ENCODE measurements around the gene TMEM208.

The TMEM208 gene

GRCh38 chr16:67228905-67229304 is 2.0 kb downstream of the TMEM208 start:
- H3K36me3 ChIP-seq (ENCODE audit: insufficient read depth, low read length), result peaks cover 45% of the 10 kb centered on the region

DNA sequence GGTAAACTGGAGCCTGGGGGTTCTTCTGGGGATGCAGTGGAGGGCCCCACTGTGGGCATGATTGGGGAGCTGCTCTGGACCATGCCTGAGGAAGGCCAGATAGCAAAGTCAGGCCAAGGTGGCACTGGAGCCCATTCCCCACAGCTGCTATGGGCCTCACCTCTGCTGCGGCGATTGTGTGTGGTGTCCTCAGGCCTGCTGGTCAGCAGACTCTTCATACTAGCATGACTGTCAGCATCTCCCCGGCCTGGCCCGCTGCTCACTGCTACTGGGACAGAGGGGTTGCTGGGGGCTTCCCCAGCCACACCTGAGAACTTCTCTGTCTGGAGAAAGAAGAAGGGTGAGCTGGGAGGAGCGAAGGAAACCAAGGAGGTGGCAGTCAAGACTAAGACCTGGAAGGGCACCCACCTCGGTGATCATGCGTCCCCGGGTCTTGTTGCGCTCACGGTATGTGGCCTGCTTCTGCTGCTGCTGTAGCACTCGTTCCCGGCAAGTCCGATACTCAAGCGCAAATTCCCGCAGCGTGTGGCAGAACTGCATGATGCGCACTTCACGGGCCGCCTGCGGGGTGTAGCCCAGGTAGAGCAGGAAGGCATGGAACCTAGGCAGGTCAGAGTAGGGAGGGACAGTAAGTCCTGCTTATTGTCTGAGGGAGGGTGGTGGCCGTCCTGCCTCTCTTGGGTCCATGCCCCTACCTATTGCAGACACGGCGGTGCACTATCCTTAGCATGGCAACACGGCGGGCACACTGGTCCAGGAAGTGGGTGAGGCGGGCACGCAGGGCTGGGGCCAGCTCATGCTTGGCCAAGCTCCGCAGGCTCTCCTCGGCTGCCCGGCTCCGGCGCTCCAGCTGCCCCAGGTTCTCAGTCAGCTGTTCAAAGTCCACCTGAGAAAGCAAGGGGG is 3.2 kb downstream of the TMEM208 start:
- Histone ChIP-seq H3K36me3 (ENCODE audit: insufficient read depth, low read length) (peaks cover 55% of the 10 kb centered on the region), H3K9me3 (ENCODE audit: insufficient read depth, low read depth, low read length) (no peaks in the 10 kb centered on the region), H3K9ac (ENCODE audit: low read depth, low read length) (no peak overlapping the region), H3K27ac (ENCODE audit: low read depth, low read length) (no peak overlapping the region), H3K4me1 (ENCODE audit: insufficient read depth, low read length) (0 out of 2 replicates have a peak, but pooled peaks cover 4% of the 10 kb centered on the region), H3K4me3 (ENCODE audit: low read length) (no peak overlapping the region), H3K27me3 (ENCODE audit: insufficient read depth, low read length) (peaks cover 3% of the 10 kb centered on the region; the same call in 1 of the 2 replicates)
- WGBS, result 96% methylated on average over 32 of the region's 32 CpGs

More at GRCh38 chr16:67228905-67229304, 2.0 kb downstream of the TMEM208 start:
- WGBS, result 96% methylated on average over 9 of the region's 9 CpGs
- Histone ChIP-seq H3K27me3 (ENCODE audit: insufficient read depth, low read length) (peaks cover 3% of the 10 kb centered on the region; the same call in 1 of the 2 replicates), H3K9me3 (ENCODE audit: insufficient read depth, low read depth, low read length) (no peaks in the 10 kb centered on the region), H3K9ac (ENCODE audit: low read depth, low read length) (no peak overlapping the region), H3K4me1 (ENCODE audit: insufficient read depth, low read length) (0 out of 2 replicates have a peak, but pooled peaks cover 4% of the 10 kb centered on the region), H3K4me3 (ENCODE audit: low read length) (no peak overlapping the region), H3K27ac (ENCODE audit: low read depth, low read length) (no peak overlapping the region)

DNA sequence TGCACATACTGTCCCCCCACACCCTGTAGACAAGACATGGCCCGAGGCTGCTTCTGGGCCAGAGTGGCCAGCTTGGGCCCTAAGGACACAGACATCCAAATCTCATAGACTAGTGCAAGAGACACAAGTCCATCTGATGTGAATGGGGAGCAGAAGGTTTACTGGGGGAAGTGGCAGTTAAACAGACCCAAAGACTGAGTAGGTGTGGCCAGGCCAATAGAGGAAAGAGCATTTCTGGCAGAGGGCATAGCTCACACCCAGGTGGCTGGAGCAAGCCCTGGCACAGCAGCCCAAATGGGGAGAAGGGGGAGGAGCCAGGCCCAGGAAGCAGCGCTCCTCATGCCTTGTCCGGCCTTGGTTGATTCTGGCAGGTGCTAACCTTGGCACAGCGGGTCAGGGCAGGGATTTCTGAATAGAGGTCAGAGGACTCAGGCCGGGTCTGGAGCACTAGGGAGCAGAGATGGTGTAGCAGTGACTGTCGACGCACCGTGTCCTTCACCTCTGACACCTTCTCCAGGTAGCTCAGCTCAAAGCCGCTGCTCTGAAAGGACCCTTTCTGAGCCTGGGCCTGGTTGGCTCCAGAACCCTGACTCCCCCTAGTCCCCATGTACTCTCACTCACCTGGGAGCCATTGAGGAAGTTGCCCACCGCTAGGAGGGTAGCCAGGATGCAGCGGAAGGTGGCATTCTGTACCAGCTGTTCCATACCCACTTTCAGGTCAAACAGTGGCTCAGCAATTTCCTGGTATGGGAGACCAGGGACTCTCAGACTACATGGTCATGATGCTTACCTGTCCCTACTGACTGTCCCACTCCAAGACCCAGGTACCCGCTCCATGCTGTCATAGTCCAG is 4.1 kb downstream of the TMEM208 start:
- Histone ChIP-seq H3K27me3 (ENCODE audit: insufficient read depth, low read length) (no peaks in the 10 kb centered on the region), H3K9me3 (ENCODE audit: insufficient read depth, low read depth, low read length) (no peaks in the 10 kb centered on the region), H3K27ac (ENCODE audit: low read depth, low read length) (no peak overlapping the region), H3K4me1 (ENCODE audit: insufficient read depth, low read length) (0 out of 2 replicates have a peak, but pooled peaks cover 4% of the 10 kb centered on the region), H3K9ac (ENCODE audit: low read depth, low read length) (no peak overlapping the region), H3K36me3 (ENCODE audit: insufficient read depth, low read length) (peaks cover 61% of the 10 kb centered on the region), H3K4me3 (ENCODE audit: low read length) (no peak overlapping the region)
- 96% methylated on average over 12 of the region's 12 CpGs for WGBS

DNA sequence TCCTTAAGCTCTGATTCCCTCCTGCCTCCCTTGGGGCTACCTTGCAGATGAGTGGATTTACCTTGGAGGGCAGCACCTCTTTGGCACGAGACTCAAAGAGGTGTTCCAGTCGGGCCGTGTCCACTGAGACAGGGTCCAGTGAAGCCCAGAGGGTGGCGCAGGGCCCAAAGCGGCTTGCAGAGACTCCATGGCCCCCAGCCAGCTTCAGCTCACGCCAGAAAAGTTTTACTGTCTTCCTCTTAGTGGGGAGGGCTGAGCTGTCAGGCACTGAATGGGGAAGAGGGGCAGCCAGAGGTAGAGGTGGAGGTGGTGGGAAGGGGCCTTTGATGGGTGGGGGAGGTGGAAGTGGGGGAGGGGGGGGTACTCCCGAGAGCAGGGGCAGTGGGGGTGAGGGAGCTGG is 6.7 kb downstream of the TMEM208 start:
- 92% methylated on average over 6 of the region's 7 CpGs for WGBS
- peaks cover 78% of the 10 kb centered on the region for H3K36me3 ChIP-seq (ENCODE audit: insufficient read depth, low read length)

GRCh38 chr16:67234180-67234597 is 7.3 kb downstream of the TMEM208 start:
- H3K4me3 ChIP-seq (ENCODE audit: low read length), result no peak overlapping the region
- no peaks in the 10 kb centered on the region for H3K9me3 ChIP-seq (ENCODE audit: insufficient read depth, low read depth, low read length)
- peaks cover 78% of the 10 kb centered on the region for H3K36me3 ChIP-seq (ENCODE audit: insufficient read depth, low read length)
- H3K9ac ChIP-seq (ENCODE audit: low read depth, low read length), result no peak overlapping the region
- 95% methylated on average over 10 of the region's 10 CpGs for WGBS
- no peaks in the 10 kb centered on the region for H3K27me3 ChIP-seq (ENCODE audit: insufficient read depth, low read length)
- no peak overlapping the region for H3K27ac ChIP-seq (ENCODE audit: low read depth, low read length)
- no peaks in the 10 kb centered on the region for H3K4me1 ChIP-seq (ENCODE audit: insufficient read depth, low read length)

More for the DNA sequence above, 6.7 kb downstream of the TMEM208 start:
- no peaks in the 10 kb centered on the region for H3K4me1 ChIP-seq (ENCODE audit: insufficient read depth, low read length)
- H3K9me3 ChIP-seq (ENCODE audit: insufficient read depth, low read depth, low read length), result no peaks in the 10 kb centered on the region
- no peaks in the 10 kb centered on the region for H3K27me3 ChIP-seq (ENCODE audit: insufficient read depth, low read length)
- H3K4me3 ChIP-seq (ENCODE audit: low read length), result no peak overlapping the region
- no peak overlapping the region for H3K9ac ChIP-seq (ENCODE audit: low read depth, low read length)
- no peak overlapping the region for H3K27ac ChIP-seq (ENCODE audit: low read depth, low read length)

- Histone ChIP-seq H3K4me1 (ENCODE audit: insufficient read depth, low read length) (peaks cover 2% of the 10 kb centered on the region; the same call in 1 of the 2 replicates), H3K27me3 (ENCODE audit: insufficient read depth, low read length) (no peaks in the 10 kb centered on the region), H3K36me3 (ENCODE audit: insufficient read depth, low read length) (peaks cover 68% of the 10 kb centered on the region), H3K9ac (ENCODE audit: low read depth, low read length) (no peak overlapping the region), H3K27ac (ENCODE audit: low read depth, low read length) (no peak overlapping the region), H3K4me3 (ENCODE audit: low read length) (no peak overlapping the region), H3K9me3 (ENCODE audit: insufficient read depth, low read depth, low read length) (no peaks in the 10 kb centered on the region)
- WGBS, result 91% methylated on average over 17 of the region's 17 CpGs
Observed at GRCh38 chr16:67235816-67236562, 9.1 kb downstream of the TMEM208 start.

DNA sequence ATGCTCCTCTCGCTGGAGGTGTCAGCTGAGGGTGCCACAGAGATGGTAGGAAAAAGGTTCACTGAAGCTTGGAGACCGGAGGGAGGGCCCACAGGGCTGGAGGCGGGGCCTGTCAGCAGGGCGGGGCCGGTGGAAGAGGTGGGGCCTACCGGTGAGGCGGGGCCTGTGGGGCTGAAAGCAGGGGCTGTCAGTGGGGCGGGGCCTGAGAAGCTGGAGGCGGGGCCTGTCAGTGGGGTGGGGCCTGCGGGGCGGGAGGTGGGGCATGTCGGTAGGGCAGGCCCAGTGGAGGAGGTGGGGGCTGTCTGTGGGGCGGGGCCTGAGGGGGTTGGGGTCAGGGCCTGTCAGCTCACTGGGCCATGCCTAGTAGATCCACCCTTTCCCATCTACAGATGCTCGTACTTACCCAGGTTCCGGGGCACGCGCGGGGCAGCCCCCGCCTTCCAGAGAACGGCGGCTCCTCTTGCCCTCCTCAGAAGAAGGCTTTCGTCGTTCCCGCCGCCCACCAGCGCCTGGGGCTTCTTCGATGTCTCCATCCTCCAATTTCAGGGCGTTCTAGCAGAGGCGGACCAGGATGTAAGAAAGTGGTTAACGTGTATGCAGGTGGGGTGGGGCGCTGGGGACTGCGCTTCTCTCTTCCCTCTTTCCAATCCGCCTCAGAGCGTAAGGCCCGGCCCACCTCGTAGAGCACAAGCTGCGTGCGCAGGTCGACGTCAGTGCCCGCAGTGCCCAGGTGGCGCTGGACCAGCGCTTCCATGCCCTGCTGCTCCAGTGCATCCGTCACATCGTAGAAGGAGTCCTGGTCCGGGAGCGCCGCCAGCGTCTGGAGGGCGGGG is 9.8 kb downstream of the TMEM208 start:
- no peaks in the 10 kb centered on the region for H3K9me3 ChIP-seq (ENCODE audit: insufficient read depth, low read depth, low read length)
- peaks cover 10% of the 10 kb centered on the region for H3K4me1 ChIP-seq (ENCODE audit: insufficient read depth, low read length)
- no peak overlapping the region for H3K9ac ChIP-seq (ENCODE audit: low read depth, low read length)
- no peak overlapping the region for H3K4me3 ChIP-seq (ENCODE audit: low read length)
- no peaks in the 10 kb centered on the region for H3K27me3 ChIP-seq (ENCODE audit: insufficient read depth, low read length)
- peaks cover 60% of the 10 kb centered on the region for H3K36me3 ChIP-seq (ENCODE audit: insufficient read depth, low read length)
- WGBS, result 93% methylated on average over 45 of the region's 50 CpGs
- H3K27ac ChIP-seq (ENCODE audit: low read depth, low read length), result no peak overlapping the region

DNA sequence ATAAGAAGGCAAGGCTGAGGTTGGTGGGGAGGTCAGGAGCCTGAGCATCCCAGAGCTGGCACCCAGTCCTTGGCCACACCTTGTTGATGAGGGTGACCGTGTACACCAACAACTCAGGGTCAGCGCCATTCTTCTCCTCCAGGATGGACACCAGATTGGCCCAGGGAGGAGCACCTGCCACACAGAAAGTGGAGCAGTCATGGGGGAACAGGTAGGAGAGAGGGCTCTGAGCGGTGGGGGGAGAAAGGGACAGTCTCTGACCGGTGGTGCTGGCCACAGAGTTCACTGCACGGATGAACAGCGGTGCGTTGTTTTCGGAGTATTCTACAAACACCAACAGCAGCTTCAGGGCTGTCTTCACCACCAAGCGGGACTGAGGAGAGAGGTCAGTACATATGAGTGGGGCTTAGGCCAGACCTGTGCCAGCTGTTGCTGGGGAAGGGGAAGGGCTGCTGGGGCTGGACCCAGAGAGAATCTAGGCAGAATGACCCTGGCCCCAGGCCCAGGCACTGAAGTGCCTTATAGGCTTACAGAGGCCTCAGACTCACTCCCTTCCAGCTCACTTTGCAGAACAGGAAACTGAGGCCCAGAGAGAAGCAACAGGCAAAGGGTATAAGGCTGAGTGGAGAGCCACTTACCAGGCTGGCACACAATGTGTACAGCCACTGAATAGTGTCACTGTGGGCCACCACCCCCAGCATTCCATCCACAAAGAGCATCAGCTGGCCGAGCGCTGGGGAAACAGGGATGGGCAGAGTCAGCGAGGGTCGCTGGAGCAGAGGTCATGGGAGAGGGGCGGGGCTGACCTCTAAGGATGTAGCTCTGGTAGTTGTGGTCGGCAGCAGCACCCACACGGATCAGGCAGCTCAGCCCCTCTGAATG is 10.7 kb downstream of the TMEM208 start:
- no peaks in the 10 kb centered on the region for H3K27me3 ChIP-seq (ENCODE audit: insufficient read depth, low read length)
- H3K9me3 ChIP-seq (ENCODE audit: insufficient read depth, low read depth, low read length), result no peaks in the 10 kb centered on the region
- peaks cover 58% of the 10 kb centered on the region for H3K36me3 ChIP-seq (ENCODE audit: insufficient read depth, low read length)
- peaks cover 11% of the 10 kb centered on the region for H3K4me1 ChIP-seq (ENCODE audit: insufficient read depth, low read length)
- no peak overlapping the region for H3K27ac ChIP-seq (ENCODE audit: low read depth, low read length)
- H3K4me3 ChIP-seq (ENCODE audit: low read length), result no peak overlapping the region
- H3K9ac ChIP-seq (ENCODE audit: low read depth, low read length), result no peak overlapping the region
- 93% methylated on average over 16 of the region's 16 CpGs for WGBS

GRCh38 chr16:67238278-67238575 is 11.3 kb downstream of the TMEM208 start:
- Histone ChIP-seq H3K36me3 (ENCODE audit: insufficient read depth, low read length) (peaks cover 56% of the 10 kb centered on the region), H3K4me1 (ENCODE audit: insufficient read depth, low read length) (peaks cover 11% of the 10 kb centered on the region), H3K9me3 (ENCODE audit: insufficient read depth, low read depth, low read length) (no peaks in the 10 kb centered on the region), H3K4me3 (ENCODE audit: low read length) (no peak overlapping the region), H3K9ac (ENCODE audit: low read depth, low read length) (no peak overlapping the region), H3K27ac (ENCODE audit: low read depth, low read length) (no peak overlapping the region), H3K27me3 (ENCODE audit: insufficient read depth, low read length) (no peaks in the 10 kb centered on the region)
- WGBS, result 95% methylated on average over 3 of the region's 3 CpGs
